ENCODE results near the gene CIITA.
"Not testable (repeated sequence)": the region's sequence is repeated elsewhere in the genome, so short reads cannot be mapped to it uniquely, and the experiment has no call there.

CIITA gene

DNA sequence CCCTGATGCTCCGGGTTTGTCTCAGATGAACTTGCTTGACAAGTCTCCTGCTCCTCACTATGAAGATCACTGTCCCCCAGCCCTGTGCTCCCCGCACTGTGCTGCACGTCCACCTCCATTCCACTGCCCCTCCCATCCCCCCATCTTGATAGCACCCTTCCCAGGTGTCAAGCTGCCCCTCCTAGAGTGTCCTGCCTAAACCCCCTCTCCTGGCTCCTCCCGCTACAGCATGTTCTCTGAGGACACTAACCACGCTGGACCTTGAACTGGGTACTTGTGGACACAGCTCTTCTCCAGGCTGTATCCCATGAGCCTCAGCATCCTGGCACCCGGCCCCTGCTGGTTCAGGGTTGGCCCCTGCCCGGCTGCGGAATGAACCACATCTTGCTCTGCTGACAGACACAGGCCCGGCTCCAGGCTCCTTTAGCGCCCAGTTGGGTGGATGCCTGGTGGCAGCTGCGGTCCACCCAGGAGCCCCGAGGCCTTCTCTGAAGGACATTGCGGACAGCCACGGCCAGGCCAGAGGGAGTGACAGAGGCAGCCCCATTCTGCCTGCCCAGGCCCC, 46.7 kb downstream of the CIITA start:
- H3K4me3 ChIP-seq (replicated peaks; ENCODE audit: insufficient read depth, low read length): no peak overlapping the region
- no peak for DNase-seq (ENCODE audit: low read depth in 1 of 2, low spot score in 1 of 2)
- H3K27ac ChIP-seq (replicated peaks): no peak overlapping the region
- no peaks in the 10 kb centered on the region for H3K27me3 ChIP-seq (ENCODE audit: insufficient read depth, poor library complexity, severe bottlenecking)
- TF ChIP-seq, protein P1, sequence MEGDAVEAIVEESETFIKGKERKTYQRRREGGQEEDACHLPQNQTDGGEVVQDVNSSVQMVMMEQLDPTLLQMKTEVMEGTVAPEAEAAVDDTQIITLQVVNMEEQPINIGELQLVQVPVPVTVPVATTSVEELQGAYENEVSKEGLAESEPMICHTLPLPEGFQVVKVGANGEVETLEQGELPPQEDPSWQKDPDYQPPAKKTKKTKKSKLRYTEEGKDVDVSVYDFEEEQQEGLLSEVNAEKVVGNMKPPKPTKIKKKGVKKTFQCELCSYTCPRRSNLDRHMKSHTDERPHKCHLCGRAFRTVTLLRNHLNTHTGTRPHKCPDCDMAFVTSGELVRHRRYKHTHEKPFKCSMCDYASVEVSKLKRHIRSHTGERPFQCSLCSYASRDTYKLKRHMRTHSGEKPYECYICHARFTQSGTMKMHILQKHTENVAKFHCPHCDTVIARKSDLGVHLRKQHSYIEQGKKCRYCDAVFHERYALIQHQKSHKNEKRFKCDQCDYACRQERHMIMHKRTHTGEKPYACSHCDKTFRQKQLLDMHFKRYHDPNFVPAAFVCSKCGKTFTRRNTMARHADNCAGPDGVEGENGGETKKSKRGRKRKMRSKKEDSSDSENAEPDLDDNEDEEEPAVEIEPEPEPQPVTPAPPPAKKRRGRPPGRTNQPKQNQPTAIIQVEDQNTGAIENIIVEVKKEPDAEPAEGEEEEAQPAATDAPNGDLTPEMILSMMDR (IDR thresholded peaks at IDR 0.05; ENCODE audit: insufficient read depth, low read length): no peak
- TF ChIP-seq POLR2AphosphoS5 (IDR thresholded peaks at IDR 0.05; ENCODE audit: low read depth) (no peak), GABPA (IDR thresholded peaks at IDR 0.05; ENCODE audit: low read depth) (no peak), SPI1 (IDR thresholded peaks at IDR 0.05; ENCODE audit: borderline replicate concordance, low read depth) (no peak)
- TF ChIP-seq, protein P2, sequence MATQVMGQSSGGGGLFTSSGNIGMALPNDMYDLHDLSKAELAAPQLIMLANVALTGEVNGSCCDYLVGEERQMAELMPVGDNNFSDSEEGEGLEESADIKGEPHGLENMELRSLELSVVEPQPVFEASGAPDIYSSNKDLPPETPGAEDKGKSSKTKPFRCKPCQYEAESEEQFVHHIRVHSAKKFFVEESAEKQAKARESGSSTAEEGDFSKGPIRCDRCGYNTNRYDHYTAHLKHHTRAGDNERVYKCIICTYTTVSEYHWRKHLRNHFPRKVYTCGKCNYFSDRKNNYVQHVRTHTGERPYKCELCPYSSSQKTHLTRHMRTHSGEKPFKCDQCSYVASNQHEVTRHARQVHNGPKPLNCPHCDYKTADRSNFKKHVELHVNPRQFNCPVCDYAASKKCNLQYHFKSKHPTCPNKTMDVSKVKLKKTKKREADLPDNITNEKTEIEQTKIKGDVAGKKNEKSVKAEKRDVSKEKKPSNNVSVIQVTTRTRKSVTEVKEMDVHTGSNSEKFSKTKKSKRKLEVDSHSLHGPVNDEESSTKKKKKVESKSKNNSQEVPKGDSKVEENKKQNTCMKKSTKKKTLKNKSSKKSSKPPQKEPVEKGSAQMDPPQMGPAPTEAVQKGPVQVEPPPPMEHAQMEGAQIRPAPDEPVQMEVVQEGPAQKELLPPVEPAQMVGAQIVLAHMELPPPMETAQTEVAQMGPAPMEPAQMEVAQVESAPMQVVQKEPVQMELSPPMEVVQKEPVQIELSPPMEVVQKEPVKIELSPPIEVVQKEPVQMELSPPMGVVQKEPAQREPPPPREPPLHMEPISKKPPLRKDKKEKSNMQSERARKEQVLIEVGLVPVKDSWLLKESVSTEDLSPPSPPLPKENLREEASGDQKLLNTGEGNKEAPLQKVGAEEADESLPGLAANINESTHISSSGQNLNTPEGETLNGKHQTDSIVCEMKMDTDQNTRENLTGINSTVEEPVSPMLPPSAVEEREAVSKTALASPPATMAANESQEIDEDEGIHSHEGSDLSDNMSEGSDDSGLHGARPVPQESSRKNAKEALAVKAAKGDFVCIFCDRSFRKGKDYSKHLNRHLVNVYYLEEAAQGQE (IDR thresholded peaks at IDR 0.05; ENCODE audit: insufficient replicate concordance, low read depth): no peak

DNA sequence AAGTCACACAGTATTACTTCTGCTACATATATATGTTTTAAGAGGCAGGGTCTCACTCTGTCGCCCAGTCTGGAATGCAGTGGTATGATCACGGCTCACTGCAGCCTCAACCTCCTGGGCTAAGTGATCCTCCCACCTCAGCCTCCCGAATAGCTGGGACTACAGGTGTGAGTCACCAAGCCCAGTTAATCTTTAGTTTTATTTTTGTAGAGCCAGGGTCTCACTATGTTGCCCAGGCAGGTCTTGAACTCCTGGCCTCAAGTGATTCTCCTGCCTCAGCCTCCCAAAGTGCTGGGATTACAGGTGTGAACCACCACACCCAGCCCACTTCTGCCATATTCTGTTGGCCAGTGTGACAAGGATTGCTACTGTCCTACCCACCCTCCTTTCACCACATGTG, 48.3 kb downstream of the CIITA start:
- H3K27me3 ChIP-seq (ENCODE audit: insufficient read depth, poor library complexity, severe bottlenecking); H3K4me3 ChIP-seq (replicated peaks; ENCODE audit: insufficient read depth, low read length); DNase-seq (ENCODE audit: low read depth in 1 of 2, low spot score in 1 of 2); H3K27ac ChIP-seq (replicated peaks): not testable (repeated sequence)

DNA sequence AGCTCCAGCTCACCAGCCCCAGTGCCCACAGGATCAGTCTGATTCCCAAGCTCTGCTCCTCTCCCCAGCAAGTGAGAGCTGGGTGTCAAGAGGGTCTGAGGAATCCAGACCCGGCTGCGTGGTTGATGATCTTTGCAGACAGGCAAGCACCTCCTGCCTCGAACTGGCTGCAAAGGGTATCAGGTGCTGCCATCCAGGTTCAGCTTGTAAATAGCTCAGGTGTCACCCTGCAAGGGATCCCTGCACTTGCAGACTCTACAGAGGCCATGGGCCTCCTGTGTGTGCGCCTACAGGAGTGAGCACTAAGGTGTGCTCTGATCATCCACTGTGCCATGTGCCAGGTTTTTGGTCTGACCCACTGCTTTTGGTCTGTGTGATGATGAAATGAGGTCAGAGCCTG, 49.1 kb downstream of the CIITA start:
- TF ChIP-seq SPI1 (IDR thresholded peaks at IDR 0.05; ENCODE audit: borderline replicate concordance, low read depth) (no peak), GABPA (IDR thresholded peaks at IDR 0.05; ENCODE audit: low read depth) (no peak), POLR2AphosphoS5 (IDR thresholded peaks at IDR 0.05; ENCODE audit: low read depth) (no peak)
- TF ChIP-seq, protein P1 (IDR thresholded peaks at IDR 0.05; ENCODE audit: insufficient read depth, low read length): no peak
- TF ChIP-seq, protein P2 (IDR thresholded peaks at IDR 0.05; ENCODE audit: insufficient replicate concordance, low read depth): no peak
- H3K27ac ChIP-seq (replicated peaks): no peak overlapping the region
- H3K27me3 ChIP-seq (ENCODE audit: insufficient read depth, poor library complexity, severe bottlenecking): no peaks in the 10 kb centered on the region
- no peak overlapping the region for H3K4me3 ChIP-seq (replicated peaks; ENCODE audit: insufficient read depth, low read length)
- DNase-seq (ENCODE audit: low read depth in 1 of 2, low spot score in 1 of 2): no peak

DNA sequence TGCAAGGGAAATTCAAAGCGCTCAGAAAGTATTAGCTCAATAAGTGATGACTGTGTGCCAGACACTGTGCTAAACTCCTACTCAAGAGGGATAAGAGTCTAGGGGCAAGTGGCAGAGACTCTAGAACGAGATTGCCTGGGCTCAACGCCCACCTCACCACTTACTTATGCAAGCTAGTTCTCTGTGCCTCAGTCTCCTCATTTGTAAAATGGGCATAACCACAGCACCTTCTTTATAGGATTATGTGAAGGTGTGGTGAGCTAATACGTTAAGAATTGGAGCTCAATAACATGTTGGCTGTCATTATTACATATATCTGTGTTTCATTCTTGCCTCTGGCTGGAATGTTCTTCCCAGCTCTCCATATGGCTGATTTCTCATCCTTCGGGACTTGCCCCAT, 49.9 kb downstream of the CIITA start:
- Histone ChIP-seq H3K27ac (replicated peaks) (no peak overlapping the region), H3K4me3 (replicated peaks; ENCODE audit: insufficient read depth, low read length) (no peak overlapping the region), H3K27me3 (ENCODE audit: insufficient read depth, poor library complexity, severe bottlenecking) (no peaks in the 10 kb centered on the region)
- TF ChIP-seq, protein P1 (IDR thresholded peaks at IDR 0.05; ENCODE audit: insufficient read depth, low read length): no peak
- TF ChIP-seq POLR2AphosphoS5 (IDR thresholded peaks at IDR 0.05; ENCODE audit: low read depth): no peak
- TF ChIP-seq, protein P2 (IDR thresholded peaks at IDR 0.05; ENCODE audit: insufficient replicate concordance, low read depth): no peak
- TF ChIP-seq SPI1 (IDR thresholded peaks at IDR 0.05; ENCODE audit: borderline replicate concordance, low read depth): no peak
- TF ChIP-seq GABPA (IDR thresholded peaks at IDR 0.05; ENCODE audit: low read depth): no peak
- no peak for DNase-seq (ENCODE audit: low read depth in 1 of 2, low spot score in 1 of 2)
